Measurements from ENCODE around the gene DNAI1.
"Not testable (repeated sequence)": the region's sequence is repeated elsewhere in the genome, so short reads cannot be mapped to it uniquely, and the experiment has no call there.

The DNAI1 gene

DNA sequence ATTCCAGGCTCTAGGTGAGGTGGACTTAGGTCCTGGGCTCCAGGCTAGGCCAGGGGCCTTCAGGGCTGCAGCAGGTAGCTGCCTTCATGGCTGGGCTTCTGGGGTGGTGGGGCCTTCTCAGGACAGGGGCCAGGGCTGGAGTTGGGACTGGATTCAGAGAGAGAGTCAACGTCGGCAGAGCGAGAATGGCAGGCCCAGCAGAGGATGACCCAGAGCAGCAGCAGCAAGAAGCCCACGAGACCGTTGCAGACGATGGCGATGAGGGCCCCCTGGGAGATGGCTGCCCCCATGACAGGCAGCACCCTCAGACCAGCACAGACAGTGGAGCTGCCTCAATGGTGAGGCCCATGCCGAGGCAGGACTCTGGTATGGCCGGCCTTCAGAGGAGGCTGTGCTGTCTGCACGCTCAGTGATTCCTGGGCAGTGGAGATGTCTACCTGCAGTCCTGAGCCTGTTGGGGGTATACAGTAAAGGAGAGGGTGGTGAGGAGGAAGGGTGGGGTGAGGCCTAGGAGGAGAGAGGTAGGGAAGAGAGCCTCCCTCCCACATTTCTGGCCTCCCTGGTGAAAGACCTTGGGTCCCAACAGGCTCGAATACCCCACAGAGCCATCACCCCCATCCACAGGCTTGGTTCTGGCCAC, 62.9 kb downstream of the DNAI1 start:
- no peak for DNase-seq (ENCODE audit: low read depth)
- no peak overlapping the region for H3K4me3 ChIP-seq (ENCODE audit: low read length)
- TF ChIP-seq, protein P1, sequence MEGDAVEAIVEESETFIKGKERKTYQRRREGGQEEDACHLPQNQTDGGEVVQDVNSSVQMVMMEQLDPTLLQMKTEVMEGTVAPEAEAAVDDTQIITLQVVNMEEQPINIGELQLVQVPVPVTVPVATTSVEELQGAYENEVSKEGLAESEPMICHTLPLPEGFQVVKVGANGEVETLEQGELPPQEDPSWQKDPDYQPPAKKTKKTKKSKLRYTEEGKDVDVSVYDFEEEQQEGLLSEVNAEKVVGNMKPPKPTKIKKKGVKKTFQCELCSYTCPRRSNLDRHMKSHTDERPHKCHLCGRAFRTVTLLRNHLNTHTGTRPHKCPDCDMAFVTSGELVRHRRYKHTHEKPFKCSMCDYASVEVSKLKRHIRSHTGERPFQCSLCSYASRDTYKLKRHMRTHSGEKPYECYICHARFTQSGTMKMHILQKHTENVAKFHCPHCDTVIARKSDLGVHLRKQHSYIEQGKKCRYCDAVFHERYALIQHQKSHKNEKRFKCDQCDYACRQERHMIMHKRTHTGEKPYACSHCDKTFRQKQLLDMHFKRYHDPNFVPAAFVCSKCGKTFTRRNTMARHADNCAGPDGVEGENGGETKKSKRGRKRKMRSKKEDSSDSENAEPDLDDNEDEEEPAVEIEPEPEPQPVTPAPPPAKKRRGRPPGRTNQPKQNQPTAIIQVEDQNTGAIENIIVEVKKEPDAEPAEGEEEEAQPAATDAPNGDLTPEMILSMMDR (conservative IDR thresholded peaks at IDR 0.05; ENCODE audit: low read depth, low read length) = no peak

DNA sequence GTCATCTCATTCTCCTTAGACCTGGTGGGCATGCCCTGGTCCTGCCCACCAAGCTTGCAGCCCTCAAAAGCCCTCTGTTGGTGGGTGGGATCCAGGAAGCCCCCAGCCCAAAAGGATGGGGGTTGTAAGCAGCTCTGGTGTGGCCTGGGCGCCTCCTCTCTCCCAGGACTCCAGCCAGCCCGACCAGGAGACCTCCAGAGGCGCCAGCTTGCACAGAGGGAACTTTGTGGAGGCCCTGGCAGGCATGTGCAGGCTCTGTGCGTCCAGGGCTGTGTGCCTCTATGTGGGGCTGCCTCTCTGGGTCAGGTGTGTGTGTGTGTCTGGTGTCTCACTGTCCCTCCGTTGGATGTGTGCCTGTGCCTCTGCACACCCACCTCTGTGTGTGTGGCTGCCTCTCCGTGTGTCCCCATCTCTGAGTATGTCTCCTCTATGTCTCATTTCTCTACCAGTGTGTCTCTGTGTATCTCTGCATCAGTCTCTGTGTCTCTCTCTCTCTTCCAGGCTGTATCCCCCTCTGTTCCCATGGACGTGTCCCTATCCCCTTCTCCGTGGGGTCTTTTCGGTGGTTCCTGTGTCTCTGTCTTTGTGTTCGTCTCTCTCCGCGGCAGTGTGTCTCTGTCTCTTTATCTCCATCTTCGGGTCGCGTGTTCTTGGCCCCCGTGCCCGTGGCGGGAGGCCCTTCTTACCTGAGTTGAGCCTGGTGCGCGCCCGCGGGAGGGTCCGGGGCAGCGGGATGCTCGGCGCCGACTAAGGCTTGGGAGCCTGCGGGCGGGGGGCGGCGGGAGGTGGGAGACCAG, 63.7 kb downstream of the DNAI1 start:
- H3K4me3 ChIP-seq (ENCODE audit: low read length) = peak overlapping the region; percentile 32
- no peak for DNase-seq (ENCODE audit: low read depth)
- TF ChIP-seq, protein P1 (conservative IDR thresholded peaks at IDR 0.05; ENCODE audit: low read depth, low read length) = no peak

DNA sequence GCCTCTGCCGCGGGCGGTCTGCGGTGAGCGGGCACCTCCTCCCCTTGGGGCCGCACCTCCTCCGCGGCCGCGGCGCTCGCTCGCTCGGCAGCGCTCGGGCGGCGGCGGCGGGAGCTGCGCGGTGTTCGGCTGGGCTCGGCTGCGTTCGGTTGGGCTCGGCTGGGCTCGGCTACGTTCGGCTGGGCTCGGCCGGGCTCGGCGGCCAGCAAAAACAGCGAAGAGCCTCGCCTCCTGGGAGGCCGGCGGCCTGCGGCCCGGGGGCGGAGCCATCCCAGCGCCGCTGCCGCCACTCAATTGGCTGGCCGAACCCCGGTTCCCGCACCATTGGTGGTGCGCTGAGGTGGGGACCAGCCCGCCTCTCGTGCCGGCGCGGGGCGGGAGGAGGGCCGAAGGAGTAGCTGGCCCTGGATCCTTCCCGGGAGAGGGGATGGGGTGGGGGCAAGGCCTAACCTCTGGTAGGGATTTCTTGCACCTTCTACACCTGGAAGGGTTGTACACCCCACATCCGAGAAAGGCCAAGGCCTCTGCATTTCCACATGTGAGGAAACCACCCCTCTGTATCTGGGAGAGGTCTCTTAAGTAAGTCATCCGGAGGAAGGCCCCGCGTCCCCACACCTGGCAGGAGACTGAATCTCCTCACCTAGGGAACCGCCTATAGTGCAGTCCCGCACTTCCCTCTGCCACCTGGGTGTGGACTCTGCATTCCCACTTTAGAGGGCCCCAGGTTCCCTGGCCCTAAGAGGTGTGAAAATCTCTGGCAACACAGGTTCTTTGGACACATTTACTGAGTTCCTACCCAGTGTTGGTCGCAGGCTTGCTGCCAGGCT, 64.6 kb downstream of the DNAI1 start, which contains the start of gene ENHO:
Gene ENHO (minus strand): TSS at position 20 of the 827 bp plus-strand sequence. CDS start 1,295 bp downstream, outside the sequence.
- peak; percentile 39 for DNase-seq (ENCODE audit: low read depth)
- peak within 1 kb of the TSS; percentile 32 for H3K4me3 ChIP-seq (ENCODE audit: low read length)
- TF ChIP-seq, protein P1 (conservative IDR thresholded peaks at IDR 0.05; ENCODE audit: low read depth, low read length) = no peak

DNA sequence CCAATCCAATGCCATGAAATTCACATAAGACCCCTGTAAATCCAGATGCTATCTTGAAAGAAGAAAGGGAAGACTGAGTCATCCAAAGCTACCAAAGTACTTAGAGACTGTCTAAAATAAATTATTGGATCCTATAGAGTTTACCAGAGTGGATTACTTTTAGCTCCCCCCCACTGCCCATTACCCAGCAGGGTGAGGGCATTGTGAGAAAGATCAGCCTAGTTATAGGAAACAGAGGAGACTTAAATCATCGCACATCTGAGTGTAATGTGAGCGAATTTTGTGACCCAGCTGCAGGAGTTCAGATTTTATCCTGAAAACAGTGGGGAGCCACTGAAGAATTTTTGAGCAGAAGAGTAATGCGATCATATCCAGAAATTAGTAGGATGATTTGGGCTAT, 65.7 kb downstream of the DNAI1 start:
- TF ChIP-seq, protein P1 (conservative IDR thresholded peaks at IDR 0.05; ENCODE audit: low read depth, low read length) = no peak
- DNase-seq (ENCODE audit: low read depth) = no peak
- H3K4me3 ChIP-seq (ENCODE audit: low read length) = no peak overlapping the region

DNA sequence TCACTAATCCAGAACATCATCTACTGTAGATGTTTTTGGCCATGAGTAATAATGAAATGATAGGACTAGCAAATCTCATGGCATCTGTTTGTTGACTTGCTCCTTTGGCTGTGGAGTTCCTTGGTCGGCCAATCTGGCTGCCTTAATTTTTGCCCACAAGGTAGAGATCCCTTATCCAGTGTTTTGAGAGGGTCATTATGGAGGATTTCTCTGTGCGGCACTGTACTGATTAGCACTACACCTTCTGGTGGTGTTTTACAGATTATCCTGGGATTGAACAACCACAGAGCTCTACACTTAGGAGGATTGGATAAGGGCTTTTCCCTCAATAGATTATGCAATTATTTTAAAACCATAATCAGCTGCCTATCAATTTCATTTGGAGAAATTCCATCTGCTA, 67.4 kb downstream of the DNAI1 start:
- H3K4me3 ChIP-seq (ENCODE audit: low read length) = no peak overlapping the region
- DNase-seq (ENCODE audit: low read depth) = no peak
- TF ChIP-seq, protein P1 (conservative IDR thresholded peaks at IDR 0.05; ENCODE audit: low read depth, low read length) = no peak

DNA sequence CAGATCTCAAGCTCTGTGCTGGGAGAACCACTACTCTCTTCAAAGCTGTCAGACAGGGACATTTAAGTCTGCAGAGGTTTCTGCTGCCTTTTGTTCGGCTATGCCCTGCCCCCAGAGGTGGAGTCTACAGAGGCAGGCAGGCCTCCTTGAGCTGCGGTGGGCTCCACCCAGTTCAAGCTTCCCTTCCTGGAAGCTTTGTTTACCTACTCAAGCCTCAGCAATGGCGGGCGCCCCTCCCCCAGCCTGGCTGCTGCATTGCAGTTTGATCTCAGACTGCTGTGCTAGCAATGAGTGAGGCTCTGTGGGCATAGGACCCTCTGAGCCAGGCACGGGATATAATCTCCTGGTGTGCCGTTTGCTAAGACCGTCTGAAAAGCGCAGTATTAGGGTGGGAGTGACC, 73.4 kb downstream of the DNAI1 start:
- not testable (repeated sequence) for DNase-seq (ENCODE audit: low read depth); H3K4me3 ChIP-seq (ENCODE audit: low read length)

DNA sequence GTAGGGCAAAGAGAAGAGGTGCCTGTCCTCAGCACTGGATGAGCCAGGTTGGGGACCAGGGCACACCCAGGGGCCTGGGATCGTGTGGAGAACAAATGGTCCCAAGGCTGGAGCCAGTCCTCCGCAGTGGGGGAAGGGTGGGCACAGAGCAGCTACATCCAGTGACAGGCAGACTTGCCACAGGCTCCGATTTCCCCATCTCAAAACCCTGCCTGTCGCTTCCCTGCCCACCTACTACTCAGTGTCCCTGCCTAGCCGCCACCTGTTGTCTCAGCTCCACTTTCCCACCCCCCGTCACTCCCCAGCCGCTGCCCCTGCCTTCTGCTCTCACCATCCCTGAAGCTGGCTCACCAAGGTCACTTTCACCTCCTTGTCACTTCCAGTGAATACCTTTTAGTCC, 78.1 kb downstream of the DNAI1 start:
- TF ChIP-seq, protein P1 (conservative IDR thresholded peaks at IDR 0.05; ENCODE audit: low read depth, low read length) = no peak
- no peak for DNase-seq (ENCODE audit: low read depth)
- no peak overlapping the region for H3K4me3 ChIP-seq (ENCODE audit: low read length)
